OCI-LY7 (cell line): ENCODE results near the gene CEP131. TPM values are rescaled to one million over a fixed set of nuclear protein-coding genes. Genes with fewer than 3 reads are reported as not detected.
A peak's percentile ranks its signal among the peaks of the same experiment; 100 is the strongest.

ENCODE experiments used
- BruUV-seq: library from RNA; stranded (reverse); fragments of 400-500 nt; replicated peaks from 2 replicates; lab custom pipeline; 2021; lab: Mats Ljungman, UMichigan
- CTCF ChIA-PET: fragments of 300-600 bp; sonication (Branson Sonifier 250); formaldehyde crosslinking; loops from one replicate; lab custom pipeline; 2022; ENCODE audit warnings: antibody characterized with exemption; ENCODE audit not compliant: unreplicated experiment; lab: Charles Lee
- POLR2A ChIA-PET: fragments of 300-600 bp; sonication (Branson Sonifier 250); formaldehyde crosslinking; loops from one replicate; lab custom pipeline; 2022; ENCODE audit warnings: antibody characterized with exemption; lab: Charles Lee
- DNase-seq: peaks from one replicate; pipeline ENCODE4 v3.0.0-alpha.2; 2015; ENCODE audit warnings: low spot score
- H2AFZ ChIP-seq: fragments of 200-600 bp; sonication (generic), shearing (Covaris generic); 2 replicates; pipeline ENCODE4 v1.6.1; 2014; ENCODE audit warnings: mild to moderate bottlenecking, antibody characterized with exemption, low read length, moderate library complexity
- H3K27ac ChIP-seq: fragments of 200-600 bp; sonication (generic); 2 replicates; pipeline ENCODE4 v1.5.1; 2014; ENCODE audit warnings: mixed run types, low read depth, mild to moderate bottlenecking, moderate library complexity, low read length, inconsistent platforms; ENCODE audit not compliant: poor library complexity, severe bottlenecking
- H3K36me3 ChIP-seq: fragments of 200-600 bp; sonication (generic); 2 replicates; pipeline ENCODE4 v1.6.1; 2014; ENCODE audit warnings: mild to moderate bottlenecking, antibody characterized with exemption, low read length, moderate library complexity, mixed read lengths; ENCODE audit not compliant: insufficient read depth
- H3K4me1 ChIP-seq: fragments of 200-600 bp; sonication (generic); 2 replicates; pipeline ENCODE4 v1.5.1; 2014; ENCODE audit warnings: mild to moderate bottlenecking, low read length; ENCODE audit not compliant: insufficient read depth, poor library complexity, severe bottlenecking
- H3K4me2 ChIP-seq: fragments of 200-600 bp; sonication (generic); 2 replicates; pipeline ENCODE4 v1.6.1; 2014; ENCODE audit warnings: mild to moderate bottlenecking, low read length
- H3K4me3 ChIP-seq: fragments of 200-600 bp; sonication (generic); 2 replicates; pipeline ENCODE4 v1.5.1; 2014; ENCODE audit warnings: mild to moderate bottlenecking, low read depth, low read length; ENCODE audit not compliant: poor library complexity, severe bottlenecking
- H3K79me2 ChIP-seq: fragments of 200-600 bp; sonication (generic); 2 replicates; pipeline ENCODE4 v1.6.1; 2016; ENCODE audit warnings: low read depth, mild to moderate bottlenecking, low read length, moderate library complexity, mixed read lengths; ENCODE audit not compliant: insufficient read depth
- H3K9me2 ChIP-seq: fragments of 200-600 bp; sonication (generic); 2 replicates; pipeline ENCODE4 v1.6.1; 2016; ENCODE audit warnings: mild to moderate bottlenecking, low read length, mixed read lengths; ENCODE audit not compliant: insufficient read depth
- H3K9me3 ChIP-seq: fragments of 200-600 bp; sonication (generic); 2 replicates; pipeline ENCODE4 v1.6.1; 2014; ENCODE audit warnings: mild to moderate bottlenecking, mixed run types, low read length, mixed read lengths
- H4K20me1 ChIP-seq: fragments of 200-600 bp; sonication (generic); 2 replicates; pipeline ENCODE4 v1.6.1; 2014; ENCODE audit warnings: mild to moderate bottlenecking, antibody characterized with exemption, low read length, moderate library complexity, mixed read lengths; ENCODE audit not compliant: insufficient read depth
- EZH2phosphoT487 ChIP-seq: fragments of 200-600 bp; sonication (generic); IDR thresholded peaks from 2 replicates; pipeline ENCODE4 v1.6.1; 2018; ENCODE audit warnings: low read depth, borderline replicate concordance, mild to moderate bottlenecking, mixed run types, antibody characterized with exemption, low read length, moderate library complexity, mixed read lengths
- intact Hi-C: fragments of 100-400 bp; cut with micrococcal nuclease; formaldehyde crosslinking; loops from one replicate; pipeline ENCODE4 v1.10.0; 2022; ENCODE audit not compliant: unreplicated experiment
- total RNA-seq, 2 experiments: library from RNA; depleted of rRNA in 1 of 2; stranded (reverse); fragments of >200 nt in 1 of 2; shearing (Covaris generic) in 1 of 2; gene quantifications; 2 replicates each; pipeline ENCODE4 v1.2.3, GENCODE V29; 2014 to 2022
- TF ChIP-seq, protein P1 (sequence below): fragments of 200-600 bp; sonication (generic); conservative IDR thresholded peaks from 2 replicates; pipeline ENCODE4 v1.5.1; 2014; ENCODE audit warnings: mild to moderate bottlenecking, antibody characterized with exemption, low read length, moderate library complexity, mixed read lengths

Gene CEP131
- total RNA-seq, 2 experiments from 2014 or later = 32.9 to 38.6 TPM

DNA sequence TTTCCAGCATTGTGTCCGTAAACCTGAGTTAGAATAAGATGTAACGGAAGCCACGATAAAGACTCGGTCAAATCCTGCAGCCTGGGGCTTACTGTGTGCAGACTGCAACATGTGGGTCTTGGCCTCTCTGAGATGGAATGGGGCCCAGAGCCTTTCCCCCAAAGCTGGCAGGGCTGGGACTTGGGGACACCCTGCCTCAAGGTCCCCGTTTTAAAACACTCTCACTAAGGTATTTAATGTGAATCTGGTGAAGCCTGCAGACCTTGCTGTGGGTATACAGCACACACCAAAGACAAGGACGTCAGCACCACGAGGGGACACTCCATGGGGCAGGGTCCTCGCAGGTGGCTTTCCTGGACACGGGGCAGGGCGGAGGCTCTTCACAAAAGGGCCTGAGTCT is 18.4 kb upstream of the CEP131 start:
- no peak for DNase-seq
- peak overlapping the region; percentile 61 for H3K27ac ChIP-seq
- peaks cover 49% of the 10 kb centered on the region for H3K4me1 ChIP-seq
- peaks cover 30% of the 10 kb centered on the region for H3K79me2 ChIP-seq
- no peaks in the 10 kb centered on the region for H3K9me2 ChIP-seq
- peak overlapping the region; percentile 82 for H3K4me2 ChIP-seq
- BruUV-seq = no TSS peak
- intact Hi-C loops = loop anchor here (1.0 to 2.0 kb wide), 3 partner anchors 99 to 218 kb away; no protein-coding TSS in a partner anchor
- POLR2A ChIA-PET = no interaction called here
- peaks cover 40% of the 10 kb centered on the region for H3K36me3 ChIP-seq
- CTCF ChIA-PET = no interaction called here
- peak overlapping the region; percentile 79 for H3K4me3 ChIP-seq
- H2AFZ ChIP-seq = no peak overlapping the region
- TF ChIP-seq, protein P1, sequence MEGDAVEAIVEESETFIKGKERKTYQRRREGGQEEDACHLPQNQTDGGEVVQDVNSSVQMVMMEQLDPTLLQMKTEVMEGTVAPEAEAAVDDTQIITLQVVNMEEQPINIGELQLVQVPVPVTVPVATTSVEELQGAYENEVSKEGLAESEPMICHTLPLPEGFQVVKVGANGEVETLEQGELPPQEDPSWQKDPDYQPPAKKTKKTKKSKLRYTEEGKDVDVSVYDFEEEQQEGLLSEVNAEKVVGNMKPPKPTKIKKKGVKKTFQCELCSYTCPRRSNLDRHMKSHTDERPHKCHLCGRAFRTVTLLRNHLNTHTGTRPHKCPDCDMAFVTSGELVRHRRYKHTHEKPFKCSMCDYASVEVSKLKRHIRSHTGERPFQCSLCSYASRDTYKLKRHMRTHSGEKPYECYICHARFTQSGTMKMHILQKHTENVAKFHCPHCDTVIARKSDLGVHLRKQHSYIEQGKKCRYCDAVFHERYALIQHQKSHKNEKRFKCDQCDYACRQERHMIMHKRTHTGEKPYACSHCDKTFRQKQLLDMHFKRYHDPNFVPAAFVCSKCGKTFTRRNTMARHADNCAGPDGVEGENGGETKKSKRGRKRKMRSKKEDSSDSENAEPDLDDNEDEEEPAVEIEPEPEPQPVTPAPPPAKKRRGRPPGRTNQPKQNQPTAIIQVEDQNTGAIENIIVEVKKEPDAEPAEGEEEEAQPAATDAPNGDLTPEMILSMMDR = no peak
- TF ChIP-seq EZH2phosphoT487 = no peak
- peaks cover 5% of the 10 kb centered on the region; the same call in 1 of the 2 replicates for H4K20me1 ChIP-seq
- H3K9me3 ChIP-seq = no peaks in the 10 kb centered on the region

DNA sequence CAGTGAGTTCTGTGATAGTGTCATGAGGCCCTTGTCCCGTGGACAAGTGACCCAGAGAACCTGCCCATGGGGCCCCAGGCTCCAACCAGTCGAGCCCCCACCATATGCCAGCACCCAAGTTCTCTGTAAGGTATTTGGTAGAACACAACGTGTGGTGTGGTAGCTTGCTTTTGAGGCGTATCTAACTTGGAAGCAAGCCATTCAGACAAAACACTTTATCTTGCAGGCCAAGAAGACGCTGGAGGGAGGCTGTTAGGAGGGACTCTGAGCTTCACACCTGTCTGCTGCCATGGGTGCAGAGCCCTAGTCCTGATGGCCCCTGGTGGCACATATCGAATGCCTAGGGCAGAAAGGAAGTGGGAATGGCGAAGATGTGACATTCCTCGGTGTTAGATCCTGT is 18.0 kb upstream of the CEP131 start:
- H3K27ac ChIP-seq = peak overlapping the region; percentile 61
- TF ChIP-seq EZH2phosphoT487 = no peak
- TF ChIP-seq, protein P1 = no peak
- no peaks in the 10 kb centered on the region for H3K9me3 ChIP-seq
- ChIA-PET POLR2A (no interaction called here), CTCF (interaction anchor here (1.2 kb wide), 1 partner anchor 98 kb away, joined by 7 read pairs; no protein-coding TSS in a partner anchor)
- TSS peak; percentile 62 for BruUV-seq
- intact Hi-C loops = loop anchor here (1.0 to 2.0 kb wide), 3 partner anchors 98 to 218 kb away; no protein-coding TSS in a partner anchor
- peak overlapping the region; percentile 82 for H3K4me2 ChIP-seq
- H3K36me3 ChIP-seq = peaks cover 36% of the 10 kb centered on the region
- no peaks in the 10 kb centered on the region for H3K9me2 ChIP-seq
- peaks cover 49% of the 10 kb centered on the region for H3K4me1 ChIP-seq
- H3K79me2 ChIP-seq = peaks cover 30% of the 10 kb centered on the region
- peak overlapping the region; percentile 79 for H3K4me3 ChIP-seq
- no peak overlapping the region for H2AFZ ChIP-seq
- H4K20me1 ChIP-seq = peaks cover 5% of the 10 kb centered on the region; the same call in 1 of the 2 replicates
- peak; percentile 31 for DNase-seq
